AG04449 (cell line): ENCODE data around the gene ARPIN.

ENCODE experiments used
- CTCF ChIA-PET: fragments of 350-600 bp; formaldehyde crosslinking; extraction: SDS; loops from one replicate; lab custom pipeline; 2021; ENCODE audit warnings: antibody characterized with exemption; lab: Yijun Ruan, JAX
- POLR2A ChIA-PET: fragments of 400-600, 350-600 bp; formaldehyde crosslinking; extraction: SDS; loops from one replicate; lab custom pipeline; 2020; ENCODE audit warnings: antibody characterized with exemption, inconsistent platforms; lab: Yijun Ruan, JAX
- DNase-seq: peaks from one replicate; pipeline ENCODE4 v3.0.0-alpha.2; 2010; ENCODE audit warnings: low read depth, low spot score
- H3K4me3 ChIP-seq: 2 replicates; pipeline ENCODE4 v1.5.1; 2011; ENCODE audit warnings: low read depth, mild to moderate bottlenecking, control low read depth, low read length
- CTCF ChIP-seq: IDR thresholded peaks from one replicate; pipeline ENCODE4 v1.5.1; 2011; ENCODE audit warnings: mild to moderate bottlenecking, moderate library complexity, low read length, control low read depth, inconsistent platforms; ENCODE audit not compliant: insufficient read depth; ENCODE audit errors: missing control alignments

The ARPIN gene

GRCh38 chr15:89904519-89904918, 8.2 kb downstream of the ARPIN start:
- no peak for TF ChIP-seq CTCF
- ChIA-PET POLR2A (no interaction called here), CTCF (interaction anchor here (1.3 kb wide), 1 partner anchor 30 kb away, joined by 3 read pairs; no protein-coding TSS in a partner anchor)
- H3K4me3 ChIP-seq = no peak overlapping the region
- DNase-seq = no peak

- ChIA-PET CTCF (interaction anchor here (1.4 kb wide), 1 partner anchor 167 kb away, joined by 7 read pairs; no protein-coding TSS in a partner anchor), POLR2A (interaction anchor here (1.6 kb wide), 1 partner anchor 10 kb away, joined by 3 read pairs; the partner anchor contains the start of gene AP3S2)
- TF ChIP-seq CTCF = no peak
- no peak for DNase-seq
- no peak overlapping the region for H3K4me3 ChIP-seq
These were observed 9.0 kb downstream of the ARPIN start for GRCh38 chr15:89903858-89904130.

DNA sequence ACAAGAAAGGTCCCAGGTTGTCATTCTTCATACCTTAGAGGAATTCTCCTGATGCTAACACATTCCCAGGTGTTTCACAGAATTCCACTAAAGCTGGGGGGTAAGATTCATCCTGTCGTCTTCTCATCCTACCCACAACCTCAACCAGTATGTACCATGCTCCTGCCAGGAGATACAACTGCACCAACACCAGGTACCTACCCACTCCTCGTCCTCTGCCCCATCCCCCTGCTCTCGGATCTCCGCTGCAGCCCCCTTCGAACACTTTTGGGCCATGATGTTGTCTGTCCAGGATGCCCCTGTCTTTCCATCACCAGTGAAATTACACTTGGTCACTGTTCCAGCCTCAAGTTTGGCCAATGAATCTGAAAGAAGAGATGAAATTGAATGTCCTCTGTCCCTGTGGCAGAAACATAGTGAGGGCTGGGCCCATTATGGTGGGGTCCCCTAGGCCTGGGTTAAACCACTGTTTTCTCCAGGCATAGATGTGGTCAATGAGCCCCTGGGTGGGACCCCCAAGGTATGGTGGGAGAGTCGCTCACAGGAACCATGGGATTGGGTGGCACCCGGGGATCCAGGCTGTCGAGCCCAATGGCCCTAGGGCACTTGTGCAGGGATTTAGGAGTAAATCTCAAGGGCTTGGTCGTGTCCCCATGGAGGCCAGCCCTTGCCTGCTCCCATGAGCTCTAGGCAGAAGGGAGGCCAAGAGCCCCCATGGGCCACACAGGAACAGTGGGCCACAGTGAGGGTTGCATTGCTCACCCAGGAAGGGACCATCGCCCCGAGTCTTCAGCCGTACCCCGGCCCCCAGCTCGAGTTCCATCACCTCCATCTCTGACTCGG, 9.5 kb downstream of the ARPIN start:
- ChIA-PET CTCF (interaction anchor here (1.4 kb wide), 1 partner anchor 168 kb away, joined by 7 read pairs; no protein-coding TSS in a partner anchor), POLR2A (interaction anchor here (1.6 kb wide), 1 partner anchor 10 kb away, joined by 3 read pairs; the partner anchor contains the start of gene AP3S2)
- no peak for TF ChIP-seq CTCF

GRCh38 chr15:89900849-89901248, 11.9 kb downstream of the ARPIN start:
- TF ChIP-seq CTCF = no peak
- POLR2A ChIA-PET = no interaction called here
- CTCF ChIA-PET = interaction anchor here (0.7 to 3.4 kb wide), 4 partner anchors 12 to 171 kb away, joined by 3 to 40 read pairs (median 4); no protein-coding TSS in a partner anchor

More for the DNA sequence above, 9.5 kb downstream of the ARPIN start:
- no peak overlapping the region for H3K4me3 ChIP-seq
- DNase-seq = no peak

DNA sequence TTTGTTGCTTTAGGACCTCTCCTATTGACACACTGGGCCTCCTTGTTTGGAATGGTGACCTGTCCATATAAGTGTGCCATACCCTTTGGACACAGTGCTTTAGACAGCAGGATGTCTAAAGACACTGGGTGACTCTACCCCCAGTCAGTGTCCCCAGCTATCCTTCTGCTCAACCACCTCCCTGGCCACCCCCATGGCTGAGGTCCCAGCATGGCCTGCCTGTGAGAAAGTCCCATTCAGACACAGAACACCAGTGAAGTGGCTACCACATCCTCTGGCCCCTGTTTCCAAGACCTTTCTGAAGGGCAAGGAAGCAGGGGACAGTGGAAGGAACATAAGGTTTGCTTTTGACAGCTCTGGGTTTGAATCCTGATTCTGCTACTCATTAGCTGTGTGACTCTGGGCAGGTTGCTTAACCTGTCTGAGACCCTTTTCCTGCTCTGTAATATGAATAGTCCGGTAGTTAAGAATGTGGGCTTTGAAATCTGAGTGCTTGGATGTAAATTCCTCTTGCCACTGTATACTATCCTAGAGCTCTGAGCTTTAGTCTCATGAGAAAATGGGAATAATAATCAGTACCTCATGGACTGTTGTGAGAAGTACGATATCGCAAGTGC, 12.7 kb downstream of the ARPIN start:
- ChIA-PET POLR2A (no interaction called here), CTCF (interaction anchor here (1.6 to 3.4 kb wide), 4 partner anchors 11 to 171 kb away, joined by 4 to 40 read pairs (median 9); no protein-coding TSS in a partner anchor)
- DNase-seq = no peak
- TF ChIP-seq CTCF = no peak
- H3K4me3 ChIP-seq = no peak overlapping the region

More at GRCh38 chr15:89900849-89901248, 11.9 kb downstream of the ARPIN start:
- DNase-seq = no peak
- no peak overlapping the region for H3K4me3 ChIP-seq
